Measurements from ENCODE around the gene KIRREL3. TPM values are rescaled to one million over a fixed set of nuclear protein-coding genes. Genes with fewer than 3 reads are reported as not detected.

Gene KIRREL3
- total and polyA plus RNA-seq, 2 of the 4 experiments (the other 2 are of a cell fraction) = 10.9 to 15.9 TPM

DNA sequence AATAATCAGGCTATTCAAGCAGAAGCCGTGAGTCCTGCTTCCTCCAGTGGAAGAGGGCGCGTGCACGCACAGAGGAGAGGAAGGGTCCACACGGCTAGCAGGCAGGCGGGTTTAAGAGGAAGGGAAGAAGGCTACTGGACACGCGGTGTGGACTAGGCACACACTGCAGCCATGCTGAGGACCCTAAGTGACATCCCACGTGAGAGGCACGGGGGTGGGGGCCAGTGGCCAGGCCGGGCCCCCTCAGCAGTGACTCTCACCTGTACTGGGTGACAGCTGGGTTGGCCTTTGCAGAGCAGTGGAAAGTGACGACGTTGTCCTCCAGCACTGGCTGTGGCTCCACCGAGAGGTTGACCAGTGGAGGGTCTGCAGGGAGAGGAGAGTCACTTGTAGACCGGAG lies 544.5 kb downstream of the KIRREL3 start:
- H4K5ac ChIP-seq (ENCODE audit: low read depth, low read length) = no peak overlapping the region
- no peak for TF ChIP-seq NFE2L2 (IDR thresholded peaks at IDR 0.05; ENCODE audit: low read depth, low read length)
- TF ChIP-seq SMC3 (IDR thresholded peaks at IDR 0.05; ENCODE audit: low read depth, low read length) = no peak
- no peak for TF ChIP-seq USF2 (IDR thresholded peaks at IDR 0.05; ENCODE audit: low read depth, low read length)
- no peak for TF ChIP-seq RFX5 (IDR thresholded peaks at IDR 0.05; ENCODE audit: low read depth, low read length)
- TF ChIP-seq RAD21 (IDR thresholded peaks at IDR 0.05; ENCODE audit: low read length) = no peak
- TF ChIP-seq CHD1 (IDR thresholded peaks at IDR 0.05; ENCODE audit: low read depth, low read length) = no peak
- no peak for TF ChIP-seq MAZ (IDR thresholded peaks at IDR 0.05; ENCODE audit: borderline replicate concordance, low read depth, low read length)
- no peak for TF ChIP-seq FOS (IDR thresholded peaks at IDR 0.05; ENCODE audit: low read depth, low read length)
- TF ChIP-seq MXI1 (IDR thresholded peaks at IDR 0.05; ENCODE audit: borderline replicate concordance, low read depth, low read length) = no peak
- no peak for TF ChIP-seq POLR2A (IDR thresholded peaks at IDR 0.05; ENCODE audit: low read depth, low read length)
- TF ChIP-seq, protein P1, sequence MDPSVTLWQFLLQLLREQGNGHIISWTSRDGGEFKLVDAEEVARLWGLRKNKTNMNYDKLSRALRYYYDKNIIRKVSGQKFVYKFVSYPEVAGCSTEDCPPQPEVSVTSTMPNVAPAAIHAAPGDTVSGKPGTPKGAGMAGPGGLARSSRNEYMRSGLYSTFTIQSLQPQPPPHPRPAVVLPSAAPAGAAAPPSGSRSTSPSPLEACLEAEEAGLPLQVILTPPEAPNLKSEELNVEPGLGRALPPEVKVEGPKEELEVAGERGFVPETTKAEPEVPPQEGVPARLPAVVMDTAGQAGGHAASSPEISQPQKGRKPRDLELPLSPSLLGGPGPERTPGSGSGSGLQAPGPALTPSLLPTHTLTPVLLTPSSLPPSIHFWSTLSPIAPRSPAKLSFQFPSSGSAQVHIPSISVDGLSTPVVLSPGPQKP (IDR thresholded peaks at IDR 0.05; ENCODE audit: borderline replicate concordance, low read depth, low read length) = no peak
- no peak for TF ChIP-seq MAFK (IDR thresholded peaks at IDR 0.05; ENCODE audit: low read depth, low read length)
- no peak for TF ChIP-seq CEBPB (IDR thresholded peaks at IDR 0.05; ENCODE audit: low read depth, low read length)
- no peak for TF ChIP-seq RCOR1 (IDR thresholded peaks at IDR 0.05; ENCODE audit: insufficient replicate concordance, low read length)
- TF ChIP-seq, protein P2, sequence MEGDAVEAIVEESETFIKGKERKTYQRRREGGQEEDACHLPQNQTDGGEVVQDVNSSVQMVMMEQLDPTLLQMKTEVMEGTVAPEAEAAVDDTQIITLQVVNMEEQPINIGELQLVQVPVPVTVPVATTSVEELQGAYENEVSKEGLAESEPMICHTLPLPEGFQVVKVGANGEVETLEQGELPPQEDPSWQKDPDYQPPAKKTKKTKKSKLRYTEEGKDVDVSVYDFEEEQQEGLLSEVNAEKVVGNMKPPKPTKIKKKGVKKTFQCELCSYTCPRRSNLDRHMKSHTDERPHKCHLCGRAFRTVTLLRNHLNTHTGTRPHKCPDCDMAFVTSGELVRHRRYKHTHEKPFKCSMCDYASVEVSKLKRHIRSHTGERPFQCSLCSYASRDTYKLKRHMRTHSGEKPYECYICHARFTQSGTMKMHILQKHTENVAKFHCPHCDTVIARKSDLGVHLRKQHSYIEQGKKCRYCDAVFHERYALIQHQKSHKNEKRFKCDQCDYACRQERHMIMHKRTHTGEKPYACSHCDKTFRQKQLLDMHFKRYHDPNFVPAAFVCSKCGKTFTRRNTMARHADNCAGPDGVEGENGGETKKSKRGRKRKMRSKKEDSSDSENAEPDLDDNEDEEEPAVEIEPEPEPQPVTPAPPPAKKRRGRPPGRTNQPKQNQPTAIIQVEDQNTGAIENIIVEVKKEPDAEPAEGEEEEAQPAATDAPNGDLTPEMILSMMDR (conservative IDR thresholded peaks at IDR 0.05; ENCODE audit: low read depth, low read length) = no peak
- TF ChIP-seq BHLHE40 (IDR thresholded peaks at IDR 0.05; ENCODE audit: low read depth, low read length) = no peak
- WGBS, 2 experiments (ENCODE audit: extremely low coverage in 2 of 2, insufficient read length in 1 of 2) = 95% methylated on average over 4 of the region's 15 CpGs; no CpG with 5 or more reads in 1 of the 2 experiments
- no peak overlapping the region for H4K8ac ChIP-seq (ENCODE audit: low read depth in 2 of 2, low read length in 2 of 2)
- peaks cover 5% of the 10 kb centered on the region; the same call in 1 of the 2 replicates for H3K27me3 ChIP-seq (ENCODE audit: control insufficient read depth, insufficient read depth, low read length)
- H3K27ac ChIP-seq (ENCODE audit: insufficient read depth, low read length) = no peak overlapping the region
- H3K9me3 ChIP-seq (ENCODE audit: control insufficient read depth, insufficient read depth, low read length) = no peaks in the 10 kb centered on the region
- dilution Hi-C loops (cut with HindIII; ENCODE audit: low sequenced_read_pairs, unreplicated experiment) = no loop called here
- in situ Hi-C loops (cut with MboI; ENCODE audit: low sequenced_read_pairs) = no loop called here
- H2BK120ac ChIP-seq (ENCODE audit: low read depth, low read length) = no peak overlapping the region
- no peak overlapping the region for H2AK9ac ChIP-seq (replicated peaks; ENCODE audit: low read depth, low read length, poor library complexity)
- H3K4me2 ChIP-seq (ENCODE audit: low read depth, low read length) = no peak overlapping the region
- H3K14ac ChIP-seq (replicated peaks; ENCODE audit: low read depth, low read length) = no peak overlapping the region
- H4K20me1 ChIP-seq (ENCODE audit: insufficient read depth, low read length) = 0 out of 2 replicates have a peak, but pooled peaks cover 5% of the 10 kb centered on the region
- no peak overlapping the region for H2AK5ac ChIP-seq (ENCODE audit: low read depth, low read length)
- no peak overlapping the region for H2BK15ac ChIP-seq (ENCODE audit: low read depth, low read length)
- no peak overlapping the region for H3K4me3 ChIP-seq (ENCODE audit: insufficient read depth, low read depth, low read length)
- no peaks in the 10 kb centered on the region for H3K36me3 ChIP-seq (ENCODE audit: control insufficient read depth, insufficient read depth, low read length)
- no peak overlapping the region for H3K56ac ChIP-seq (ENCODE audit: extremely low read depth, insufficient read depth, low read length)
- no peak for DNase-seq
- H3K9me1 ChIP-seq (ENCODE audit: insufficient read depth, low read length) = peaks cover 5% of the 10 kb centered on the region
- H3K79me1 ChIP-seq (ENCODE audit: low read depth in 1 of 2, low read length in 2 of 2) = no peaks in the 10 kb centered on the region
- no TSS peak for BruUV-seq (replicated peaks)
- intact Hi-C loops (cut with micrococcal nuclease) = no loop called here
- ChIA-PET POLR2A (ENCODE audit: unreplicated experiment) (no interaction called here), CTCF (no interaction called here)
- H2BK5ac ChIP-seq (ENCODE audit: low read depth, low read length, poor library complexity, severe bottlenecking) = no peak overlapping the region
- H3K9ac ChIP-seq (ENCODE audit: low read depth, low read length) = no peak overlapping the region
- H3K18ac ChIP-seq (ENCODE audit: low read depth, low read length) = no peak overlapping the region
- no peak overlapping the region for H3K4ac ChIP-seq (ENCODE audit: low read depth, low read length)
- H2BK20ac ChIP-seq (ENCODE audit: low read depth, low read length) = no peak overlapping the region
- H3K4me1 ChIP-seq (ENCODE audit: control insufficient read depth, insufficient read depth, low read length) = peaks cover 2% of the 10 kb centered on the region; the same call in 1 of the 2 replicates
- ATAC-seq (ENCODE audit: low read depth) = no peak
- H4K91ac ChIP-seq (ENCODE audit: insufficient read depth, low read depth, low read length) = no peak overlapping the region
- H3K23ac ChIP-seq (ENCODE audit: low read depth, low read length) = no peak overlapping the region
- peak overlapping the region; percentile 10 for H2AFZ ChIP-seq (replicated peaks; ENCODE audit: low read length, poor library complexity)

All from IMR-90 (cell line).